IMR-90 (cell line): ENCODE measurements around the gene ATP1A4. TPM values are rescaled to one million over a fixed set of nuclear protein-coding genes. Genes with fewer than 3 reads are reported as not detected.

Source experiments
- ATAC-seq: fragments of 200-7000 bp; cut with Tn5 transposase; 2 replicates; pipeline ENCODE4 v1.9.1; 2020; ENCODE audit warnings: low read depth, mild to moderate bottlenecking, moderate library complexity
- BruUV-seq: library from RNA; stranded (reverse); fragments of 400-500 nt; replicated peaks from 2 replicates; lab custom pipeline; 2021; lab: Mats Ljungman, UMichigan
- CTCF ChIA-PET: fragments of 300-600 bp; formaldehyde crosslinking; extraction: SDS; loops from one replicate; lab custom pipeline; 2021; ENCODE audit warnings: antibody characterized with exemption; lab: Yijun Ruan, JAX
- POLR2A ChIA-PET: fragments of 300-600 bp; sonication (Branson Sonifier 250); formaldehyde crosslinking; loops from one replicate; lab custom pipeline; 2022; ENCODE audit warnings: antibody characterized with exemption; ENCODE audit not compliant: unreplicated experiment; lab: Charles Lee
- DNase-seq: peaks from one replicate; pipeline ENCODE4 v3.0.0; 2013
- H2AFZ ChIP-seq: replicated peaks from 2 replicates; pipeline ENCODE3; 2013; ENCODE audit warnings: low read length, mild to moderate bottlenecking; ENCODE audit not compliant: poor library complexity
- H2AK5ac ChIP-seq: 2 replicates; pipeline ENCODE4 v1.6.1; 2013; ENCODE audit warnings: low read depth, low read length, inconsistent platforms
- H2AK9ac ChIP-seq: replicated peaks from 2 replicates; pipeline ENCODE3; 2013; ENCODE audit warnings: mild to moderate bottlenecking, low read depth, low read length, moderate library complexity; ENCODE audit not compliant: poor library complexity
- H2BK120ac ChIP-seq: 2 replicates; pipeline ENCODE4 v1.6.1; 2013; ENCODE audit warnings: low read depth, low read length, inconsistent platforms
- H2BK15ac ChIP-seq: 3 replicates; pipeline ENCODE4 v1.6.1; 2013; ENCODE audit warnings: low read depth, low read length, inconsistent platforms
- H2BK20ac ChIP-seq: 2 replicates; pipeline ENCODE4 v1.6.1; 2013; ENCODE audit warnings: low read depth, mild to moderate bottlenecking, inconsistent platforms, low read length, moderate library complexity
- H2BK5ac ChIP-seq: 2 replicates; pipeline ENCODE4 v1.6.1; 2013; ENCODE audit warnings: mild to moderate bottlenecking, low read depth, low read length, inconsistent platforms; ENCODE audit not compliant: poor library complexity, severe bottlenecking
- H3K14ac ChIP-seq: replicated peaks from 2 replicates; pipeline ENCODE4 v1.6.1; 2013; ENCODE audit warnings: low read depth, low read length, inconsistent platforms
- H3K18ac ChIP-seq: 2 replicates; pipeline ENCODE4 v1.6.1; 2013; ENCODE audit warnings: low read depth, low read length, control low read depth
- H3K23ac ChIP-seq: 2 replicates; pipeline ENCODE4 v1.6.1; 2013; ENCODE audit warnings: low read depth, low read length, inconsistent platforms
- H3K27ac ChIP-seq: 2 replicates; pipeline ENCODE4 v1.5.1; 2013; ENCODE audit warnings: mild to moderate bottlenecking, control low read depth, low read length; ENCODE audit not compliant: insufficient read depth
- H3K27me3 ChIP-seq: 2 replicates; pipeline ENCODE4 v1.6.1; 2013; ENCODE audit warnings: low read length; ENCODE audit not compliant: control insufficient read depth, insufficient read depth
- H3K36me3 ChIP-seq: 2 replicates; pipeline ENCODE4 v1.6.1; 2013; ENCODE audit warnings: low read length, mixed read lengths; ENCODE audit not compliant: control insufficient read depth, insufficient read depth
- H3K4ac ChIP-seq: 2 replicates; pipeline ENCODE4 v1.6.1; 2013; ENCODE audit warnings: low read depth, low read length, inconsistent platforms
- H3K4me1 ChIP-seq: 2 replicates; pipeline ENCODE4 v1.6.1; 2013; ENCODE audit warnings: low read length, mixed read lengths; ENCODE audit not compliant: control insufficient read depth, insufficient read depth
- H3K4me2 ChIP-seq: 2 replicates; pipeline ENCODE4 v1.6.1; 2013; ENCODE audit warnings: low read depth, mild to moderate bottlenecking, control low read depth, low read length, moderate library complexity
- H3K4me3 ChIP-seq: 2 replicates; pipeline ENCODE4 v1.5.1; 2013; ENCODE audit warnings: low read depth, mild to moderate bottlenecking, control low read depth, low read length, moderate library complexity; ENCODE audit not compliant: insufficient read depth
- H3K56ac ChIP-seq: 2 replicates; pipeline ENCODE4 v1.6.1; 2013; ENCODE audit warnings: low read length, inconsistent platforms; ENCODE audit not compliant: insufficient read depth; ENCODE audit errors: extremely low read depth
- H3K79me1 ChIP-seq, 2 experiments: 2 replicates each; pipeline ENCODE4 v1.6.1; 2013; ENCODE audit warnings: low read length in 2 of 2, inconsistent platforms in 1 of 2, low read depth in 1 of 2
- H3K9ac ChIP-seq: 2 replicates; pipeline ENCODE4 v1.6.1; 2013; ENCODE audit warnings: low read depth, low read length, control low read depth
- H3K9me1 ChIP-seq: 2 replicates; pipeline ENCODE4 v1.6.1; 2013; ENCODE audit warnings: low read length, inconsistent platforms; ENCODE audit not compliant: insufficient read depth
- H3K9me3 ChIP-seq: 2 replicates; pipeline ENCODE4 v1.6.1; 2013; ENCODE audit warnings: low read length; ENCODE audit not compliant: control insufficient read depth, insufficient read depth
- H4K20me1 ChIP-seq: 2 replicates; pipeline ENCODE4 v1.6.1; 2013; ENCODE audit warnings: low read length, inconsistent platforms; ENCODE audit not compliant: insufficient read depth
- H4K5ac ChIP-seq: 2 replicates; pipeline ENCODE4 v1.6.1; 2013; ENCODE audit warnings: mild to moderate bottlenecking, low read depth, low read length, control low read depth
- H4K8ac ChIP-seq, 2 experiments: 2 replicates each; pipeline ENCODE4 v1.6.1; 2013; ENCODE audit warnings: low read depth in 2 of 2, low read length in 2 of 2, control low read depth in 1 of 2, inconsistent platforms in 1 of 2
- H4K91ac ChIP-seq: 2 replicates; pipeline ENCODE4 v1.6.1; 2013; ENCODE audit warnings: low read depth, low read length, inconsistent platforms; ENCODE audit not compliant: insufficient read depth
- BHLHE40 ChIP-seq: fragments of 150-350 bp; IDR thresholded peaks from 2 replicates; pipeline ENCODE4 v1.6.1; 2016; ENCODE audit warnings: mild to moderate bottlenecking, low read depth, low read length
- CEBPB ChIP-seq: IDR thresholded peaks from 2 replicates; pipeline ENCODE4 v1.6.1; 2012; ENCODE audit warnings: low read depth, low read length, improper control_type of control experiment
- CHD1 ChIP-seq: IDR thresholded peaks from 2 replicates; pipeline ENCODE4 v1.6.1; 2012; ENCODE audit warnings: low read depth, low read length, improper control_type of control experiment
- CTCF ChIP-seq: conservative IDR thresholded peaks from 2 replicates; pipeline ENCODE4 v1.5.1; 2012; ENCODE audit warnings: mild to moderate bottlenecking, low read depth, low read length, improper control_type of control experiment
- ELK1 ChIP-seq: fragments of 150-350 bp; IDR thresholded peaks from 2 replicates; pipeline ENCODE4 v1.6.1; 2016; ENCODE audit warnings: low read depth, mild to moderate bottlenecking, low read length, moderate library complexity, borderline replicate concordance
- FOS ChIP-seq: fragments of 150-350 bp; IDR thresholded peaks from 2 replicates; pipeline ENCODE4 v1.6.1; 2016; ENCODE audit warnings: low read depth, low read length
- MAFK ChIP-seq: IDR thresholded peaks from 2 replicates; pipeline ENCODE4 v1.6.1; 2012; ENCODE audit warnings: low read depth, low read length, improper control_type of control experiment
- MAZ ChIP-seq: IDR thresholded peaks from 2 replicates; pipeline ENCODE4 v1.6.1; 2012; ENCODE audit warnings: low read depth, mild to moderate bottlenecking, low read length, improper control_type of control experiment, moderate library complexity, borderline replicate concordance
- MXI1 ChIP-seq: IDR thresholded peaks from 2 replicates; pipeline ENCODE4 v1.6.1; 2012; ENCODE audit warnings: low read depth, mild to moderate bottlenecking, low read length, moderate library complexity, borderline replicate concordance
- NFE2L2 ChIP-seq: fragments of 150-350 bp; IDR thresholded peaks from 2 replicates; pipeline ENCODE4 v1.6.1; 2016; ENCODE audit warnings: low read depth, mild to moderate bottlenecking, low read length
- POLR2A ChIP-seq: IDR thresholded peaks from 2 replicates; pipeline ENCODE4 v1.6.1; 2012; ENCODE audit warnings: mild to moderate bottlenecking, low read depth, low read length
- RAD21 ChIP-seq: IDR thresholded peaks from 2 replicates; pipeline ENCODE4 v1.6.1; 2012; ENCODE audit warnings: low read length, improper control_type of control experiment
- RCOR1 ChIP-seq: IDR thresholded peaks from 2 replicates; pipeline ENCODE4 v1.6.1; 2012; ENCODE audit warnings: mild to moderate bottlenecking, low read length, improper control_type of control experiment; ENCODE audit not compliant: insufficient replicate concordance
- RFX5 ChIP-seq: IDR thresholded peaks from 2 replicates; pipeline ENCODE4 v1.8.0; 2012; ENCODE audit warnings: low read depth, mild to moderate bottlenecking, low read length, moderate library complexity
- SMC3 ChIP-seq: fragments of 150-350 bp; IDR thresholded peaks from 2 replicates; pipeline ENCODE4 v1.6.1; 2016; ENCODE audit warnings: low read depth, mild to moderate bottlenecking, antibody characterized with exemption, low read length, moderate library complexity
- USF2 ChIP-seq: fragments of 150-350 bp; IDR thresholded peaks from 2 replicates; pipeline ENCODE4 v1.6.1; 2017; ENCODE audit warnings: mild to moderate bottlenecking, antibody characterized with exemption, low read length, low read depth
- WGBS, 2 experiments: methylation state at CpG; one replicate each; pipeline versions ENCODE4 v1.1.5 to v1.1.7; 2013; ENCODE audit warnings: missing lambda C conversion rate in 2 of 2; ENCODE audit not compliant: insufficient read length in 1 of 2; ENCODE audit errors: extremely low coverage in 2 of 2; 5-methylcytosine and 5-hydroxymethylcytosine counted together
- dilution Hi-C: fragments of 300-500 bp; cut with HindIII; formaldehyde crosslinking; loops from one replicate; pipeline ENCODE4 v1.14.3; 2018; ENCODE audit warnings: low sequenced_read_pairs; ENCODE audit not compliant: unreplicated experiment
- in situ Hi-C: fragments of 300-500 bp; cut with MboI; formaldehyde crosslinking; loops from 3 replicates; pipeline ENCODE4 v1.14.3; 2019; ENCODE audit warnings: low sequenced_read_pairs, inconsistent platforms, mixed read lengths
- intact Hi-C: fragments of 100-400 bp; cut with micrococcal nuclease; formaldehyde crosslinking; loops from 2 replicates; pipeline ENCODE4 v1.10.0; 2022
- polyA plus RNA-seq, 3 experiments: library from polyadenylated mRNA; depleted of rRNA; stranded (reverse); fragments of >200 nt; gene quantifications; 2 replicates each; pipeline ENCODE4 v1.2.3, GENCODE V29; 2012; ENCODE audit warnings: low replicate concordance in 1 of 3
- total RNA-seq: library from RNA; depleted of rRNA; stranded (reverse); fragments of >200 nt; gene quantifications from 2 replicates; pipeline ENCODE4 v1.2.3, GENCODE V29; 2012

Gene ATP1A4
- total and polyA plus RNA-seq, 2 of the 4 experiments (the other 2 are of a cell fraction): not detected

- no peak overlapping the region for H3K9ac ChIP-seq
- TF ChIP-seq MAZ (no peak), USF2 (no peak), RAD21 (no peak), CEBPB (no peak), RCOR1 (no peak), MAFK (no peak), ELK1 (no peak), NFE2L2 (no peak), CTCF (no peak), BHLHE40 (no peak), RFX5 (no peak), MXI1 (no peak), CHD1 (no peak), SMC3 (no peak), FOS (no peak), POLR2A (no peak)
- H3K23ac ChIP-seq: no peak overlapping the region
These were observed 11.6 kb upstream of the ATP1A4 start for GRCh38 chr1:160139840-160140239.

More at GRCh38 chr1:160139840-160140239, 11.6 kb upstream of the ATP1A4 start:
- H3K4me1 ChIP-seq: no peaks in the 10 kb centered on the region
- H3K18ac ChIP-seq: no peak overlapping the region
- H2BK20ac ChIP-seq: no peak overlapping the region
- no peaks in the 10 kb centered on the region for H3K79me1 ChIP-seq
- H2BK5ac ChIP-seq: no peak overlapping the region
- no peak overlapping the region for H3K14ac ChIP-seq
- H4K5ac ChIP-seq: no peak overlapping the region
- no peak overlapping the region for H4K8ac ChIP-seq
- no peak overlapping the region for H3K56ac ChIP-seq
- 88% methylated on average over 1 of the region's 8 CpGs; no CpG with 5 or more reads in 1 of the 2 experiments for WGBS, 2 experiments
- no peak overlapping the region for H2BK15ac ChIP-seq
- DNase-seq (no peak), ATAC-seq (no peak)
- in situ Hi-C loops (no loop called here), dilution Hi-C loops (no loop called here), intact Hi-C loops (no loop called here)
- no peaks in the 10 kb centered on the region for H3K36me3 ChIP-seq
- no peak overlapping the region for H4K91ac ChIP-seq
- H3K27me3 ChIP-seq: peaks cover 44% of the 10 kb centered on the region
- no peak overlapping the region for H3K4me2 ChIP-seq
- no peak overlapping the region for H2BK120ac ChIP-seq
- H2AK5ac ChIP-seq: no peak overlapping the region
- no peak overlapping the region for H3K4ac ChIP-seq
- POLR2A ChIA-PET: no interaction called here
- CTCF ChIA-PET: no interaction called here
- H4K20me1 ChIP-seq: no peaks in the 10 kb centered on the region
- no peak overlapping the region for H3K27ac ChIP-seq
- no peaks in the 10 kb centered on the region for H3K9me3 ChIP-seq
- no TSS peak for BruUV-seq
- H2AK9ac ChIP-seq: no peak overlapping the region
- H2AFZ ChIP-seq: no peak overlapping the region
- no peaks in the 10 kb centered on the region for H3K9me1 ChIP-seq
- H3K4me3 ChIP-seq: no peak overlapping the region
